ENCODE data around the gene TMEM190.
A peak's percentile ranks its signal among the peaks of the same experiment; 100 is the strongest.

Gene TMEM190

GRCh38 chr19:55353803-55354697, 22.6 kb upstream of the TMEM190 start:
- FAIRE-seq (no peak), DNase-seq (ENCODE audit: insufficient read length) (peak; percentile 88)

GRCh38 chr19:55354698-55355212, 21.9 kb upstream of the TMEM190 start, which contains the start of gene COX6B2:
Gene COX6B2 (minus strand): TSS chr19:55354719. CDS start chr19:55354521, 198 bp downstream.
- DNase-seq (ENCODE audit: insufficient read length) (no peak), FAIRE-seq (no peak)
- TF ChIP-seq TAF1 (IDR thresholded peaks at IDR 0.05; ENCODE audit: borderline replicate concordance, low read depth, low read length) (no peak), POLR2A (IDR thresholded peaks at IDR 0.05; ENCODE audit: low read depth, low read length) (no peak), POLR2AphosphoS5 (IDR thresholded peaks at IDR 0.05; ENCODE audit: low read depth, low read length) (no peak)

More at GRCh38 chr19:55353803-55354697, 22.6 kb upstream of the TMEM190 start:
- TF ChIP-seq POLR2A (IDR thresholded peaks at IDR 0.05; ENCODE audit: low read depth, low read length) (no peak), TAF1 (IDR thresholded peaks at IDR 0.05; ENCODE audit: borderline replicate concordance, low read depth, low read length) (no peak), POLR2AphosphoS5 (IDR thresholded peaks at IDR 0.05; ENCODE audit: low read depth, low read length) (no peak)

- TF ChIP-seq TAF1 (IDR thresholded peaks at IDR 0.05; ENCODE audit: borderline replicate concordance, low read depth, low read length) (no peak), POLR2A (IDR thresholded peaks at IDR 0.05; ENCODE audit: low read depth, low read length) (no peak), POLR2AphosphoS5 (IDR thresholded peaks at IDR 0.05; ENCODE audit: low read depth, low read length) (no peak)
- no peak for DNase-seq (ENCODE audit: insufficient read length)
- FAIRE-seq, result no peak
These were observed 21.3 kb upstream of the TMEM190 start for GRCh38 chr19:55355213-55355821.

DNA sequence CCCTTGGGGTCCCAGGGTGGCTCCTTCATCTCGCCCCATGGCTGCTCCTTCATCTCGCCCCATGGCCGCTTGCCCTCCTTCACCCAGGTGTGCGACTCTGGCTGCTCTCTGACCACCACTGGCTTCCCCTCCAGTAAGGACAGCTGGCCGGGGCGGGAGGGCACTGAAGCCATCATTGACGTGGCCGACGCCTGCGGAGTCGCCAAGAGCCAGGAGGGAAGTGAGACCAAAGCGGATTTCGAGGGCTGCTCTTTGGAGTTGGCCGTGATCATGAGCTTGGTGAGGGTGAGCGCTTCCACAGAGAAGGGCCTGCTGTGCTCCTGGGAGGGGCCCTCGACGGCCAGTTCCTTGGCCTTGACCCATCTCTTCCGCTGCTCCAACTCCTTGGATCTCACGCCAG, 18.1 kb upstream of the TMEM190 start:
- FAIRE-seq (no peak), DNase-seq (ENCODE audit: insufficient read length) (no peak)

GRCh38 chr19:55358943-55359908, 17.4 kb upstream of the TMEM190 start:
- TF ChIP-seq POLR2AphosphoS5 (IDR thresholded peaks at IDR 0.05; ENCODE audit: low read depth, low read length) (no peak), POLR2A (IDR thresholded peaks at IDR 0.05; ENCODE audit: low read depth, low read length) (no peak), TAF1 (IDR thresholded peaks at IDR 0.05; ENCODE audit: borderline replicate concordance, low read depth, low read length) (no peak)
- DNase-seq (ENCODE audit: insufficient read length) (no peak), FAIRE-seq (no peak)

More for the DNA sequence above, 18.1 kb upstream of the TMEM190 start:
- no peak for TF ChIP-seq TAF1 (IDR thresholded peaks at IDR 0.05; ENCODE audit: borderline replicate concordance, low read depth, low read length)
- TF ChIP-seq POLR2A (IDR thresholded peaks at IDR 0.05; ENCODE audit: low read depth, low read length), result no peak
- no peak for TF ChIP-seq POLR2AphosphoS5 (IDR thresholded peaks at IDR 0.05; ENCODE audit: low read depth, low read length)

DNA sequence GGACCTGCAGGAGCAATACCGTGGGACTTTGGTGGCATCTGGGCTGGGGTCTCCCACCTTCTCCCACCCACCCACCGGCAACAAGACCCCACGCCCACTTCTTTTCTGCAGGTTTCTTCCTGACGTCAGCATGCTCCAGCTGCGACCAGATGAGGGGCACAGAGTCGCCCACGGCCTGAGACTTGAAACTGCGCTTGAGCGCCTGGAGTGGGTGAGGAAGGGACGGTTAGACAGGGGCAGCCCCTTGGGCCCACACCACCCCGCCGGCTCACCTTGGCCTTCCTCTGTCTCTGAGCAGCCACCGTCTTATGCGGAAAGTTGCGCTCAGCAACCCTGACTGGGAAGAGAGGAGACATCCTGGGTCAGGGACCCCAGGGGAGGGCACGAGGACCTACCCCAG, 15.7 kb upstream of the TMEM190 start:
- no peak for TF ChIP-seq TAF1 (IDR thresholded peaks at IDR 0.05; ENCODE audit: borderline replicate concordance, low read depth, low read length)
- no peak for TF ChIP-seq POLR2AphosphoS5 (IDR thresholded peaks at IDR 0.05; ENCODE audit: low read depth, low read length)
- no peak for TF ChIP-seq POLR2A (IDR thresholded peaks at IDR 0.05; ENCODE audit: low read depth, low read length)
- DNase-seq (ENCODE audit: insufficient read length), result no peak
- no peak for FAIRE-seq

DNA sequence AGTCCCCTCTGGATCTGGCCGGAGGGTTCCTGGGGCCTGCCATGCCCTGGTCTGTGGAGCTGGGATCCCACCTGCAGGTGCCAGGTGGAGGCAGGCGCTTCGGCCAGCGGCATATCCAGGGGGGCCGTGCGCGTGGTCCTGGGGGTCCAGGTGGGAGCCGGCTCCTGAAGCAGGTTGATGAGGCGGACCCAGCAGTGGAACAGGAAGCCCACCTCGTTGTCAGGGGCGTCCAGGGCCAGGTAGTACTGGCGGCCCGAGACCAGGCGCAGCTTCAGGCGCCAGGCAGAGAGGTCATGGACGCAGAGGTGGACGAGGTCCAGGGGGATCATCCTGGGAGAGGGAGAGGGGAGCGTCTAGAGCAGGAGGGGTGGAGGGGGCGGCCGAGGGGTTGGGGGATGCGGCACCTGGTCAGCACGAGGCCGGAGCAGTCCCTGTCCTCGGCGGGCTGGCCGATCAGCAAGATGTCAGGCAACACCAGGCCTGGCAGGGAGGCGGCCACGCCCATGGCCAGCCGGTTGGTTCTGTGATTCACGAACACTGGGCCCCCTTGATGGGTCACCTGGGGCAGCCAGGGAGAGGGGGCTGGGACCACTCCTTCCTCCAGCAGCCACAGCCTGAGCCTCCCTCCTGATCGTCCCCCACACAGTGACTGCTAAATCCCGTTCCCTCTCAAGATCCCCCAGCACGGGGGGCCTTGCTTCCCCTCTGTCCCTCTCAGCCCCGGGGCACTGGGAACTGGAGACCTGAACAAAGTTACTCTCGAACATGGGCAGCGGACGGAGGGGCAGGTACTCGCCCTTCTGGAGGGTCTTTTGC, 14.2 kb upstream of the TMEM190 start:
- FAIRE-seq (no peak), DNase-seq (ENCODE audit: insufficient read length) (no peak)
- no peak for TF ChIP-seq POLR2A (IDR thresholded peaks at IDR 0.05; ENCODE audit: low read depth, low read length)
- TF ChIP-seq POLR2AphosphoS5 (IDR thresholded peaks at IDR 0.05; ENCODE audit: low read depth, low read length), result no peak
- TF ChIP-seq TAF1 (IDR thresholded peaks at IDR 0.05; ENCODE audit: borderline replicate concordance, low read depth, low read length), result no peak

GRCh38 chr19:55362990-55363716, 13.5 kb upstream of the TMEM190 start, which contains the start of gene GARIN5B:
Gene GARIN5B (minus strand): TSS chr19:55363260. CDS start chr19:55363066, 194 bp downstream.
- TF ChIP-seq TAF1 (IDR thresholded peaks at IDR 0.05; ENCODE audit: borderline replicate concordance, low read depth, low read length), result no peak
- TF ChIP-seq POLR2A (IDR thresholded peaks at IDR 0.05; ENCODE audit: low read depth, low read length), result no peak
- TF ChIP-seq POLR2AphosphoS5 (IDR thresholded peaks at IDR 0.05; ENCODE audit: low read depth, low read length), result no peak
- FAIRE-seq (no peak), DNase-seq (ENCODE audit: insufficient read length) (no peak)

- TF ChIP-seq TAF1 (IDR thresholded peaks at IDR 0.05; ENCODE audit: borderline replicate concordance, low read depth, low read length), result no peak
- TF ChIP-seq POLR2A (IDR thresholded peaks at IDR 0.05; ENCODE audit: low read depth, low read length), result no peak
- TF ChIP-seq POLR2AphosphoS5 (IDR thresholded peaks at IDR 0.05; ENCODE audit: low read depth, low read length), result no peak
- FAIRE-seq (no peak), DNase-seq (ENCODE audit: insufficient read length) (no peak)
These were observed 11.4 kb upstream of the TMEM190 start for GRCh38 chr19:55365245-55365644.

All from GM12892 (cell line).